ENCODE measurements around the gene RSF1. TPM values are rescaled to one million over a fixed set of nuclear protein-coding genes. Genes with fewer than 3 reads are reported as not detected.

Gene RSF1
- total and polyA plus RNA-seq, 4 donors: 5.2 to 33.1 (median 13.4) TPM

DNA sequence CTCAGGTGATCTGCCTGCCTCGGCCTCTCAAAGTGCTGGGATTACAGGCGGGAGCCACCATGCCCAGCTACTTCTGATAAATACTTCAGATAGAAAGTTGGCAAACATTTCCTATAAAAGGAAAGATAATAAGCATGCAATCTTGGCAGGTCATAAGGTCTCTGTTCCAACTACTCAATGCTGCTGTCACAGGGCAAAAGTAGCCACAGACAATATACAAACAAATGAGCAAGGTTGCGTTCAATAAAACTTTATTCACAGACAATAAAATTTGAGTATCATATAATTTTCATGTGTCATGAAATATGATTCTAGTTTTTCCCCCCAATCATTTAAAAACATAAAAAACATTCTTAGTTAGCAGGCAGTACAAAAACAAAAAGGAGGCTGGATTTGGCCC, 129.9 kb downstream of the RSF1 start:
- H3K4me3 ChIP-seq (ENCODE audit: low read depth in 1 of 3, low read length in 3 of 3): no peak overlapping the region
- no peak for DNase-seq (ENCODE audit: low spot score)
- TF ChIP-seq HNF4A (conservative IDR thresholded peaks at IDR 0.05): no peak
- TF ChIP-seq, protein P1, sequence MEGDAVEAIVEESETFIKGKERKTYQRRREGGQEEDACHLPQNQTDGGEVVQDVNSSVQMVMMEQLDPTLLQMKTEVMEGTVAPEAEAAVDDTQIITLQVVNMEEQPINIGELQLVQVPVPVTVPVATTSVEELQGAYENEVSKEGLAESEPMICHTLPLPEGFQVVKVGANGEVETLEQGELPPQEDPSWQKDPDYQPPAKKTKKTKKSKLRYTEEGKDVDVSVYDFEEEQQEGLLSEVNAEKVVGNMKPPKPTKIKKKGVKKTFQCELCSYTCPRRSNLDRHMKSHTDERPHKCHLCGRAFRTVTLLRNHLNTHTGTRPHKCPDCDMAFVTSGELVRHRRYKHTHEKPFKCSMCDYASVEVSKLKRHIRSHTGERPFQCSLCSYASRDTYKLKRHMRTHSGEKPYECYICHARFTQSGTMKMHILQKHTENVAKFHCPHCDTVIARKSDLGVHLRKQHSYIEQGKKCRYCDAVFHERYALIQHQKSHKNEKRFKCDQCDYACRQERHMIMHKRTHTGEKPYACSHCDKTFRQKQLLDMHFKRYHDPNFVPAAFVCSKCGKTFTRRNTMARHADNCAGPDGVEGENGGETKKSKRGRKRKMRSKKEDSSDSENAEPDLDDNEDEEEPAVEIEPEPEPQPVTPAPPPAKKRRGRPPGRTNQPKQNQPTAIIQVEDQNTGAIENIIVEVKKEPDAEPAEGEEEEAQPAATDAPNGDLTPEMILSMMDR (IDR thresholded peaks at IDR 0.05; ENCODE audit: low read depth, low read length, missing input control): no peak
- TF ChIP-seq ATF3 (IDR thresholded peaks at IDR 0.05): no peak
- no peak for TF ChIP-seq JUND (IDR thresholded peaks at IDR 0.05)
- TF ChIP-seq YY1 (IDR thresholded peaks at IDR 0.05): no peak
- no peak for TF ChIP-seq REST (IDR thresholded peaks at IDR 0.05)
- TF ChIP-seq NR2F2 (IDR thresholded peaks at IDR 0.05): no peak
- TF ChIP-seq SP1 (IDR thresholded peaks at IDR 0.05): no peak
- no peak overlapping the region for H3K9ac ChIP-seq (ENCODE audit: low read depth in 1 of 2, low read length in 2 of 2)
- H3K27ac ChIP-seq (ENCODE audit: low read depth in 1 of 2, low read length in 2 of 2): no peak overlapping the region
- no peaks in the 10 kb centered on the region for H3K27me3 ChIP-seq (ENCODE audit: control insufficient read depth in 4 of 4, insufficient read depth in 4 of 4, low read length in 3 of 4)
- peaks cover 4 to 34% (median 15%) of the 10 kb centered on the region in 4 donors for H3K36me3 ChIP-seq (ENCODE audit: control insufficient read depth in 4 of 4, insufficient read depth in 3 of 4, low read depth in 1 of 4, low read length in 3 of 4)
- H3K4me1 ChIP-seq (ENCODE audit: control insufficient read depth in 4 of 4, insufficient read depth in 4 of 4, low read length in 3 of 4): no peaks in the 10 kb centered on the region
- 94% methylated on average over 3 of the region's 3 CpGs for WGBS
- no peaks in the 10 kb centered on the region for H3K9me3 ChIP-seq (ENCODE audit: control insufficient read depth in 4 of 4, low read length in 3 of 4)

- Histone ChIP-seq H3K4me1 (ENCODE audit: control insufficient read depth in 4 of 4, insufficient read depth in 4 of 4, low read length in 3 of 4) (no peaks in the 10 kb centered on the region), H3K36me3 (ENCODE audit: control insufficient read depth in 4 of 4, insufficient read depth in 3 of 4, low read depth in 1 of 4, low read length in 3 of 4) (peaks cover 4 to 37% (median 22%) of the 10 kb centered on the region in 4 donors), H3K27me3 (ENCODE audit: control insufficient read depth in 4 of 4, insufficient read depth in 4 of 4, low read length in 3 of 4) (no peaks in the 10 kb centered on the region), H3K4me3 (ENCODE audit: low read depth in 1 of 3, low read length in 3 of 3) (no peak overlapping the region), H3K9ac (ENCODE audit: low read depth in 1 of 2, low read length in 2 of 2) (no peak overlapping the region), H3K27ac (ENCODE audit: low read depth in 1 of 2, low read length in 2 of 2) (no peak overlapping the region), H3K9me3 (ENCODE audit: control insufficient read depth in 4 of 4, low read length in 3 of 4) (no peaks in the 10 kb centered on the region)
- no peak for DNase-seq (ENCODE audit: low spot score)
- no peak for TF ChIP-seq FOXA1 (IDR thresholded peaks at IDR 0.05)
- no peak for TF ChIP-seq ATF3 (IDR thresholded peaks at IDR 0.05)
- no peak for TF ChIP-seq JUND (IDR thresholded peaks at IDR 0.05)
- TF ChIP-seq, protein P2, sequence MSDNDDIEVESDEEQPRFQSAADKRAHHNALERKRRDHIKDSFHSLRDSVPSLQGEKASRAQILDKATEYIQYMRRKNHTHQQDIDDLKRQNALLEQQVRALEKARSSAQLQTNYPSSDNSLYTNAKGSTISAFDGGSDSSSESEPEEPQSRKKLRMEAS (IDR thresholded peaks at IDR 0.05): no peak
- TF ChIP-seq HNF4G (IDR thresholded peaks at IDR 0.05): no peak
- TF ChIP-seq NR2F2 (IDR thresholded peaks at IDR 0.05): no peak
- no peak for TF ChIP-seq RXRA (IDR thresholded peaks at IDR 0.05)
- no peak for TF ChIP-seq GABPA (IDR thresholded peaks at IDR 0.05 in 1 of 2, conservative IDR thresholded peaks at IDR 0.05 in 1 of 2)
- TF ChIP-seq TAF1 (conservative IDR thresholded peaks at IDR 0.05): no peak
- TF ChIP-seq REST (IDR thresholded peaks at IDR 0.05): no peak
Observed at GRCh38 chr11:77687088-77687487, 133.4 kb downstream of the RSF1 start.
